CD1c-positive myeloid dendritic cell (primary cell): ENCODE results near the gene BMP10.
"Not testable (repeated sequence)": the region's sequence is repeated elsewhere in the genome, so short reads cannot be mapped to it uniquely, and the experiment has no call there.

Source experiments
- DNase-seq: peaks from one replicate; pipeline ENCODE4 v3.0.0-alpha.2; 2016; ENCODE audit errors: extremely low spot score

The BMP10 gene

DNA sequence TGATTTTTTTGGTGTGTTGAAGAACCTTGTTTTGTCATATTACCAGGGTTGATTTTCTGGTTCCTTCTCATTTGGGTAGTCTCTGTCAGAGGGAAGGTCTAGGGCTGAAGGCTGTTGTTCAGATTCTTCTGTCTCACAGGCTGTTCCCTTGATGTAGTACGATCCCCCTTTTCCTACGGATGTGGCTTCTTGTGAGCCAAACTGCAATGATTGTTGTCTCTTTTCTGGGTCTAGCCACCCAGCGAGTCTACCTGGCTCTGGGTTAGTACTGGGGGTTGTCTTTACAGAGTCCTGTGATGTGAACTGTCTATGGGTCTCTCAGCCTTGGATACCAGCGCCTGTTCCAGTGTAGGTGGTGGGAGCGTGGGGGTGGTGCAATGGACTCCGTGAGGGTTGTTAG, 24.8 kb upstream of the BMP10 start:
- DNase-seq = not testable (repeated sequence)

GRCh38 chr2:68889500-68889899, 18.3 kb upstream of the BMP10 start:
- no peak for DNase-seq

- no peak for DNase-seq
Measured at GRCh38 chr2:68889021-68889420, 17.8 kb upstream of the BMP10 start.

DNA sequence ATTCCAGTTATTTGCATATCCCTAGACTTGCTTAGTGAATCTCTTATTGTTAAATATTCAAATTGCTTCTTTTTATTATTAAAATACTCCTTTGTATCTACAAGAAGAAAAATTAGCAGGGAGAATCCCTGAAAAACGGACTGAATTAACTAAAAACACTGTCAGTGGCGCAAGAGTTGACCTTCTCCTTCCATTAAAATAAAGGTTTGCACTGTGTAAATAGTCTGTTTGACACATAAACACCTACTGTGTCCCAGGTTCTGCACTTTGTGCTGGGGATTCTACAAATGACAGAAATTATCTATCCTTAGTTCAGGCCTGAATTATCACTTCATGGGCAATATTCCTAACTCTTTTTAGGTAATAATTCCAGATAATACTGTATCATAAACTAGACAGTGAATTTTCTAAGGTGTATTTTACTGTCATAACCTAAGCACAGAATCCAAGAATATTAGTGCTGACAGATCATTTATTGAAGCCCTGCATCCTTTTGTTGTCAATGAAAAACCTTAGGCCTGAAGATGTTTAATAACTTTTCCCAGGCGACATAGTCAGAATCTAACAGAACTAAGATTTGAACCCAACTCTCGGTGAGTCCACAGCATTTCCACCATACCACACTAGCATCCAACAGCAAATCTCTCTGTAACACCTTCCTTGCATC, 17.0 kb upstream of the BMP10 start:
- no peak for DNase-seq

DNA sequence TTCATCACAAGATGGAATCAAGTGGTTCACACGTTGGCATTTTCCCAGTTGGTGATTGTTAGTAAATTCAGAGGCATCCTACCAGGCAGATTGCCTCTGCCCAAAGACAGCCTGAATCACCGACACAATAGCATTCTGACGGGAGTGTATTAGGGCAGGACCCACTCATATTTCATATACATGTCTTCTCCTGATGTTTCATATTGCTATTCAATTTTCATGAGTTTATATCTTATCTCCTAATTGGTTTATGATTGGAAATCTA, 14.5 kb upstream of the BMP10 start:
- no peak for DNase-seq

DNA sequence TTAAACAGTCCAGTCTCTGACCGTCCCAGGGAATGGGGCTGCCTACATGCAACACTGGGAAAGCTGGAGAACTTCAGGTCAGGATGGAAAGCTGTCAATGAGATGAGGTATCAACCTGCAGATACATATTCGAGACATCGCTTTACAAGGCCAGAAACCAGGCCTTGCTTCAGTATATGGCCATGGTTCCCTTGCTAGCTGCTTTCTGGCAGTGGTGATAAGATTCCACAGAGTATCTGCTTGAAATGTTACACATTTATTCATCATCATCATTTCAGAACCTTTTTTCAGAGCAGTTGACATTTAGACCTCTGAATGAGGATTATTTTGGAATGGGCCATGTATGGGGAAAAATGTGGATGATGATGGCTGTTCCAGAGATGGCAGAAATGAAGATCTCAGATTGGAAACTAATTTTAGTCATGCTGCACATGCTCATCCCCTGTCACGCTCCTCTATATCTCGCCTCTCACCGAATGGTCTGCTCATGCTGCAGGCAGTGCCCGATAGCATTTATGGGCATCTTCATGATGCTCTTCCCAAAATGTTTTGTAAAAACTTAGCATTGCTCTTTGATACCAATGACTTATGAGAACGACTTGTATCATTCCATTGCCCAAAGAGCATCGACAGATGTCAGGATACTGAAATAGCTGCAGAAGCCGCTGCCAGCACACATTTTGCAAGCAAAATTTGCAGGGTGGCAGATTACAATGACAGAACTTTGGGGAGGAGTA, 14.0 kb upstream of the BMP10 start:
- DNase-seq = no peak

DNA sequence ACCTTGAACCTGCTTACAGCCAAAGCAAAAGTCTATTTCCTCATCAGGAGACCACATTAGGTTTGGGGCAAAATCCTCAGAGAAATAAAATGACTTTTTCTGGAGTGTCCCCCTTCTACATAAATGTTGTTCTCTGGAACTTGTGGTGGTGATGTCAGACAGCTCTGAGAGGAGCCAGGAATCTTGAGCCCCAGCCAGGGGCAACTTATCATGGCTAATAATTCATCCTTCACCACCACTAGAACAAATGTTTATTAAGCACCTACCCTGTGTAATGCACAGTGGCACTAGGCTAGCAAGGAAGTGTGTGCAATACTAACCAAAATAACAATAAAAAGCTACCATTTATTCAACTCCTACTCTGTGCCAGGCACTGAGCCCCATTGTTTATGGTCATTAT, 9.0 kb upstream of the BMP10 start:
- no peak for DNase-seq

GRCh38 chr2:68879296-68879695, 8.1 kb upstream of the BMP10 start:
- DNase-seq = no peak

DNA sequence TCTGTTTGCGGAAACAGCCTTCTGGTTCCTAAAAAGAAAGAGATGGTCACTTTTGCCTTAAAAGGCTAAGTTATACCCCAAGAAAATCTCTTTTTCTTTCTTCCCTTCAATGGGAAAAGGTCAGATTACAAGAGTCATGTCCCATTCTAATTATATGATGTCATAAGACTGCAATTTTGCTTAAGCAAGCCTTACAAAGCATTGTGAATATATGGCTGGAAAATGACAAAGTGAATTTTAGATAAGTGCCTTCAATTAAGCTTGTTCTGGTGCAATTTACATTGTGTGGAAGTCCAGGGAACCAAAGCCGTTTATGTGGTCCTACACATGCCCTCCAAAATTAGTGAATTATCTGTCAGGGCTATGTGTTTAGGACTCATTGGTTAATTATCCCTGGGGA, 7.6 kb upstream of the BMP10 start:
- DNase-seq = no peak

GRCh38 chr2:68878071-68878711, 7.0 kb upstream of the BMP10 start:
- DNase-seq = no peak

GRCh38 chr2:68877079-68877772, 6.0 kb upstream of the BMP10 start:
- DNase-seq = no peak

DNA sequence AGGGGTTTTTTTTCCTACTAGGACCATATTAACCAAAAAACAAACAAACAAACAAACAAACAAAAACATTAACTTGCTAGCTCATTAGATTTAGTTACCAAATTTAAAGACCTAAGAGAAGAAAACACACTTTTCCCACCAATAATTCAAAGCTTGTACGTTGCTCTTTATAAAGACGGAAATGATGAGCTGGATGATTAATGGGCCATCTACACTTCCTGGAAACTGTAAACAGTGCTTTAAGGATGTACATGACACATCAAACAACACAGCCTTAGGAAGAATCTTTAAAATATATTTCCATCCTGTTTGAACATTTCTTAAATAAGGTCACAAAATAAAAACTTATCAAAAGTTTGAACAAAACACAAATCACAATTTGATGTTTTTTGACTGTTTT, 982 bp downstream of the BMP10 start:
- peak; percentile 16 for DNase-seq

DNA sequence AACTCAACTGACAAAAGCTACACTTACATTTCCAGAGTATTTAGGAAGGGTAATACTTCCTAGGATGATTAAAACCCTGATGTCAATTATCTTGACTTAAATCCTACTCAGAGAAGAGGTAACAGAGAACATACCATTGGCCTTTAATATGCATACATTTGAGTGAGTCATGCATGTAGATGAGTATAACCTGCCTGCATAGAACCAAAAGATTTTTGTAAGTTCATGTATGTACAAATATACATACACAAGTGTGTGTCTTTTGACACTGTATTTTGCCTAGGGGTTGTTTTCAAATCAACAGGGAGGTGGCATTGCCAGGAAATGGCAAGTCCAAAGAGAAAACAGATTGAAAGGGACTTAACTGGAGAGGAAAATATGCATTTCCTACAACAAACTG, 6.1 kb downstream of the BMP10 start:
- no peak for DNase-seq

- DNase-seq = no peak
Measured at GRCh38 chr2:68863996-68864395, 7.2 kb downstream of the BMP10 start.

DNA sequence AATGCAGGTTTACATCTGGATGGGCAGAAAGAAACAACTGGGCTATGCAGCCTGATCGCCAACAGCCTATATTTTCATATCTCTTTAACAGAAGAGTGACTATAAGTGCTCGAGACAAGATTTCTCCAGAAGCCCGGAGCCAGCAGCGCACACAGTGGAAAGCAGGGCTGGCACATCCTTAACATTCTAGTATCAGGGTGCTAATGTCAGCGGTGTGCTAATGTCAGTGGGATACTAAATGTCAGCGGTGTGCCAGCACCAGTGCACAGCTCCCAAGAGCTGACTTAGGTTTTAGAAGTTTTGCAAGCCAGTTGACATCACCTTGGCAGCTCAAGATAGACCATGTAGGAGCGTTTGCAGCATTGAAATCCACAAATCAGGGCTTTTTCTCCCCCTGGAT, 8.3 kb downstream of the BMP10 start:
- DNase-seq = no peak

- peak; percentile 70 for DNase-seq
Measured at GRCh38 chr2:68861330-68861729, 9.9 kb downstream of the BMP10 start.

DNA sequence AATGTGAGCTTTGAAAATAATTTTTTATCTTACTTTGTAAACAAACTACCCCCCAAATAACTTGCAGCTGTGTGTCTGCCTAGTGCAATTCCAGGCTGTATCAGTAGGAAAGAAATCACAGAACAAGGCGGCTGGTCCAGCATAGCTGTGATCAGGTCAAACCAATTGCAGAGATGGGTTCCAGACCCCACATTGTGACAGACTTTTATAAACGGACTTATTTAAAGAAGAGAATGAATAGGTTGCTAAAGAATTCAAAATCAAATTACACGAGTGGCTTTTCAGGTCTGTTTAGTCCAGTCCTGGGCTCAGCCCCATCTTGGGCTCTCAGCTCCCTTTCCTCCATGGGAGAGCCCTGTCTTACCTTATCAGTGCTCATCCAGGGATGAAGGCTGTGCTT, 11.1 kb downstream of the BMP10 start:
- DNase-seq = no peak

DNA sequence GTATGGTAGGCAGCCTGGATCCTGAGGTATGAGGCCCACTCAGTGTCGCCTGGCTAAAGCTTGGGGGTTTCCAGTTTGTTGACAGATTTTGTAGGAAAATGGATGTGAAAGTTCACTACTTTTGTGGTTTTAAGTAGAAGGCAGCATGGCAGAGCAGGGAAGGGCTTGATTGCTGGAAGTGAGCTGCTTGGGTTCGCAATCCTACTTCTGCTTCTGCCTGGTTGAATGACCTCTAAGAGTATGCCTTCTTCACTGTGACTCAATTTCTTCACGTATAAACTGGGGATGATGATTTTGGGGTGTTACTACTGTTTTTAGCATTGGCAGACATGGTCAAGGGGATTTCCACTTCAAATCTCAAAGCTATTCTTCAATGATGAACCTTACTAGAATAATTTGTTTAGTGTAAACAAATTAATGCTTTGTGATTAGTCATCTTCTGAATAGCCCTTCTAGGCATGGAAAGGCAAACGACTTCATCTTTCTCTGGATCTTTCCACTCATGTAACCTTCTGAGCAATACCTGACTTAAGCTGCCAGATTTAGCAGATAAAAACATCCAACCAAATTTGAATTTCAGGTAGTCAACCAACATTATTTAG, 13.2 kb downstream of the BMP10 start:
- peak; percentile 89 for DNase-seq

- peak; percentile 28 for DNase-seq
Measured at GRCh38 chr2:68857202-68857845, 13.9 kb downstream of the BMP10 start.

- DNase-seq = no peak
Measured at GRCh38 chr2:68855550-68855949, 15.6 kb downstream of the BMP10 start.

DNA sequence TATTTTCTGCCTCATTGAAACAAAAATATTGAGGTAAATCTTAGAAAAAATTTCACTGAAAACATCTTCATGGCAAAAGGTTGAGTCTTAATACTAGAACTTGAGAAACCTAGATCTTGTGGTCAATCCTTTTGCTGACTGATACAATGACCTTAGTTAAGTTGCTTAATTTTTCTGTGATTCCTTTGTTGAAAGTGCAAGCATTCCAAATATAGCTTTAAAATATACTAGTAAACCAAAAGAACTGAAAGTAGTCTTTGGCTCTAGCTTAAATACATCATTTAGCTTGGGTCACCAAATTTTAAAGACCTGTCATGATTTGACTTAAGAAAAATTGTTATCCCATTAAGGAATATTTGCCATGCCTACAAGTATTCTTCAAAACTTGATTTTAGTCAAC, 16.7 kb downstream of the BMP10 start:
- DNase-seq = no peak

GRCh38 chr2:68853915-68854314, 17.3 kb downstream of the BMP10 start:
- DNase-seq = no peak
